HG03520 (cell line): ENCODE data around the gene SNED1.

ENCODE experiments used
- ATAC-seq: cut with Tn5 transposase; IDR thresholded peaks from one replicate; pipeline ENCODE4 v1.9.1; 2021; ENCODE audit warnings: mild to moderate bottlenecking, moderate library complexity; ENCODE audit not compliant: unreplicated experiment

The SNED1 gene

GRCh38 chr2:240959941-240960308 is 38.5 kb upstream of the SNED1 start:
- no peak for ATAC-seq

GRCh38 chr2:240960309-240960970 is 38.0 kb upstream of the SNED1 start:
- no peak for ATAC-seq

- no peak for ATAC-seq
Observed at GRCh38 chr2:240960971-240961876, 37.2 kb upstream of the SNED1 start.

- no peak for ATAC-seq
Observed at GRCh38 chr2:240961910-240962299, 36.5 kb upstream of the SNED1 start.

- ATAC-seq = no peak
Observed at GRCh38 chr2:240962300-240963064, 35.9 kb upstream of the SNED1 start.

GRCh38 chr2:240963065-240963867 is 35.2 kb upstream of the SNED1 start:
- no peak for ATAC-seq

GRCh38 chr2:240963868-240964703 is 34.3 kb upstream of the SNED1 start:
- no peak for ATAC-seq

- no peak for ATAC-seq
Observed at GRCh38 chr2:240964704-240965295, 33.6 kb upstream of the SNED1 start.

GRCh38 chr2:240965296-240965904 is 33.0 kb upstream of the SNED1 start:
- ATAC-seq = no peak

- ATAC-seq = no peak
Observed at GRCh38 chr2:240965905-240966456, 32.4 kb upstream of the SNED1 start.

- no peak for ATAC-seq
Observed at GRCh38 chr2:240966457-240966905, 31.9 kb upstream of the SNED1 start.

GRCh38 chr2:240966906-240967680 is 31.3 kb upstream of the SNED1 start:
- ATAC-seq = no peak

- ATAC-seq = no peak
Observed at GRCh38 chr2:240967681-240968621, 30.5 kb upstream of the SNED1 start.

GRCh38 chr2:240968731-240969624 is 29.4 kb upstream of the SNED1 start:
- ATAC-seq = no peak

GRCh38 chr2:240970104-240970503 is 28.3 kb upstream of the SNED1 start:
- no peak for ATAC-seq

- no peak for ATAC-seq
Observed at GRCh38 chr2:240970816-240971215, 27.6 kb upstream of the SNED1 start.
